Activated CD4-positive, alpha-beta T cell treated with anti-CD3 and anti-CD28 coated beads, Interleukin-2, amount 10 ng/mL, durations not matched to agents 7 days and 5 days (primary cell): ENCODE data around the gene MAN2C1. TPM values are rescaled to one million over a fixed set of nuclear protein-coding genes. Genes with fewer than 3 reads are reported as not detected.
A peak's percentile ranks its signal among the peaks of the same experiment; 100 is the strongest.
"Not testable (repeated sequence)": the region's sequence is repeated elsewhere in the genome, so short reads cannot be mapped to it uniquely, and the experiment has no call there.

ENCODE experiments used
- CTCF ChIA-PET: fragments of 350-600 bp; sonication (Branson Sonifier 250); formaldehyde crosslinking; loops from one replicate; lab custom pipeline; 2021; ENCODE audit warnings: antibody characterized with exemption; lab: Charles Lee
- POLR2A ChIA-PET: fragments of 350-600 bp; sonication (Branson Sonifier 250); formaldehyde crosslinking; loops from one replicate; lab custom pipeline; 2021; ENCODE audit warnings: antibody characterized with exemption; lab: Charles Lee
- DNase-seq: peaks from one replicate; pipeline ENCODE4 v3.0.0-alpha.2; 2020
- H3K27ac Mint-ChIP-seq: one replicate; pipeline ENCODE4 v1.8.0; 2021; ENCODE audit warnings: mild to moderate bottlenecking, moderate library complexity, mixed read lengths
- H3K27me3 Mint-ChIP-seq: one replicate; pipeline ENCODE4 v1.8.0; 2021; ENCODE audit warnings: mixed read lengths
- H3K36me3 Mint-ChIP-seq: one replicate; pipeline ENCODE4 v1.8.0; 2021; ENCODE audit warnings: low read depth, mixed read lengths
- H3K4me1 Mint-ChIP-seq: one replicate; pipeline ENCODE4 v1.8.0; 2021; ENCODE audit warnings: mixed read lengths
- H3K4me3 Mint-ChIP-seq: one replicate; pipeline ENCODE4 v1.8.0; 2021; ENCODE audit warnings: mild to moderate bottlenecking, moderate library complexity, mixed read lengths
- H3K9me3 Mint-ChIP-seq: one replicate; pipeline ENCODE4 v1.8.0; 2021; ENCODE audit warnings: mixed read lengths
- total RNA-seq, 2 experiments: library from RNA; stranded (reverse); gene quantifications; one replicate each; pipeline ENCODE4 v1.2.3, GENCODE V29; 2021

MAN2C1 gene
- total RNA-seq, 2 experiments from 2014 or later = 151 to 205 TPM

GRCh38 chr15:75335705-75336355 is 32.6 kb downstream of the MAN2C1 start, which contains the start of gene COMMD4:
Gene COMMD4, plus strand, starts transcription at chr15:75336063. Its CDS starts 27 bp downstream, at chr15:75336090.
- ChIA-PET CTCF (interaction anchor here (1.5 kb wide), 2 partner anchors 12 to 32 kb away, joined by 3 to 7 read pairs; no protein-coding TSS in a partner anchor), POLR2A (no interaction called here)
- Mint-ChIP-seq H3K36me3 (peaks cover 6% of the 10 kb centered on the region), H3K27me3 (peaks cover 2% of the 10 kb centered on the region), H3K27ac (peak within 1 kb of the TSS; percentile 98), H3K4me1 (peaks cover 20% of the 10 kb centered on the region), H3K9me3 (no peaks in the 10 kb centered on the region), H3K4me3 (peak within 1 kb of the TSS; percentile 93)
- DNase-seq = peak; percentile 90

GRCh38 chr15:75335313-75335704 is 33.1 kb downstream of the MAN2C1 start:
- H3K4me1 Mint-ChIP-seq = peaks cover 20% of the 10 kb centered on the region
- peak overlapping the region; percentile 93 for H3K4me3 Mint-ChIP-seq
- peaks cover 2% of the 10 kb centered on the region for H3K27me3 Mint-ChIP-seq
- H3K36me3 Mint-ChIP-seq = peaks cover 5% of the 10 kb centered on the region
- H3K27ac Mint-ChIP-seq = peak overlapping the region; percentile 98
- no peaks in the 10 kb centered on the region for H3K9me3 Mint-ChIP-seq
- POLR2A ChIA-PET = interaction anchor here (0.6 kb wide), 1 partner anchor 14 kb away, joined by 4 read pairs; no protein-coding TSS in a partner anchor
- no peak for DNase-seq
- CTCF ChIA-PET = interaction anchor here (1.2 to 1.5 kb wide), 2 partner anchors 32 to 274 kb away, joined by 4 to 7 read pairs; no protein-coding TSS in a partner anchor

GRCh38 chr15:75333654-75334419 is 34.6 kb downstream of the MAN2C1 start:
- POLR2A ChIA-PET, H3K36me3 Mint-ChIP-seq, H3K27ac Mint-ChIP-seq, H3K9me3 Mint-ChIP-seq, DNase-seq, H3K27me3 Mint-ChIP-seq, H3K4me3 Mint-ChIP-seq: not testable (repeated sequence)
- CTCF ChIA-PET = interaction anchor here (0.6 to 1.2 kb wide), 3 partner anchors 33 to 275 kb away, joined by 3 to 4 read pairs (median 3); no protein-coding TSS in a partner anchor
- peaks cover 20% of the 10 kb centered on the region for H3K4me1 Mint-ChIP-seq

GRCh38 chr15:75332093-75332492 is 36.3 kb downstream of the MAN2C1 start:
- H3K4me1 Mint-ChIP-seq = peaks cover 16% of the 10 kb centered on the region
- H3K4me3 Mint-ChIP-seq, DNase-seq, H3K36me3 Mint-ChIP-seq, H3K27me3 Mint-ChIP-seq, H3K9me3 Mint-ChIP-seq, POLR2A ChIA-PET, CTCF ChIA-PET, H3K27ac Mint-ChIP-seq: not testable (repeated sequence)

GRCh38 chr15:75329571-75329970 is 38.8 kb downstream of the MAN2C1 start:
- CTCF ChIA-PET = no interaction called here
- Mint-ChIP-seq H3K9me3 (no peaks in the 10 kb centered on the region), H3K36me3 (no peaks in the 10 kb centered on the region), H3K27me3 (peaks cover 2% of the 10 kb centered on the region), H3K27ac (no peak overlapping the region), H3K4me1 (no peaks in the 10 kb centered on the region), H3K4me3 (no peak overlapping the region)
- POLR2A ChIA-PET = no interaction called here
- no peak for DNase-seq

GRCh38 chr15:75328493-75329314 is 39.7 kb downstream of the MAN2C1 start:
- H3K4me3 Mint-ChIP-seq = no peak overlapping the region
- POLR2A ChIA-PET = no interaction called here
- no peaks in the 10 kb centered on the region for H3K36me3 Mint-ChIP-seq
- no peak for DNase-seq
- H3K27me3 Mint-ChIP-seq = peaks cover 2% of the 10 kb centered on the region
- no peaks in the 10 kb centered on the region for H3K9me3 Mint-ChIP-seq
- CTCF ChIA-PET = interaction anchor here (0.5 kb wide), 1 partner anchor 82 kb away, joined by 7 read pairs; no protein-coding TSS in a partner anchor
- no peaks in the 10 kb centered on the region for H3K4me1 Mint-ChIP-seq
- H3K27ac Mint-ChIP-seq = no peak overlapping the region

GRCh38 chr15:75327491-75327890 is 40.9 kb downstream of the MAN2C1 start:
- no peak overlapping the region for H3K27ac Mint-ChIP-seq
- DNase-seq = no peak
- CTCF ChIA-PET = no interaction called here
- no peaks in the 10 kb centered on the region for H3K36me3 Mint-ChIP-seq
- no peaks in the 10 kb centered on the region for H3K4me1 Mint-ChIP-seq
- peaks cover 4% of the 10 kb centered on the region for H3K27me3 Mint-ChIP-seq
- no peaks in the 10 kb centered on the region for H3K9me3 Mint-ChIP-seq
- POLR2A ChIA-PET = no interaction called here
- H3K4me3 Mint-ChIP-seq = no peak overlapping the region

- no peak overlapping the region for H3K4me3 Mint-ChIP-seq
- H3K4me1 Mint-ChIP-seq = no peaks in the 10 kb centered on the region
- H3K9me3 Mint-ChIP-seq = no peaks in the 10 kb centered on the region
- peaks cover 4% of the 10 kb centered on the region for H3K27me3 Mint-ChIP-seq
- no peaks in the 10 kb centered on the region for H3K36me3 Mint-ChIP-seq
- no peak for DNase-seq
- no peak overlapping the region for H3K27ac Mint-ChIP-seq
- ChIA-PET CTCF (interaction anchor here (0.6 kb wide), 1 partner anchor 327 kb away, joined by 3 read pairs; no protein-coding TSS in a partner anchor), POLR2A (no interaction called here)
Measured at GRCh38 chr15:75327005-75327404, 41.4 kb downstream of the MAN2C1 start.

GRCh38 chr15:75325922-75326321 is 42.5 kb downstream of the MAN2C1 start:
- H3K9me3 Mint-ChIP-seq = no peaks in the 10 kb centered on the region
- ChIA-PET POLR2A (no interaction called here), CTCF (no interaction called here)
- H3K36me3 Mint-ChIP-seq = no peaks in the 10 kb centered on the region
- H3K4me3 Mint-ChIP-seq = no peak overlapping the region
- no peaks in the 10 kb centered on the region for H3K4me1 Mint-ChIP-seq
- DNase-seq = no peak
- H3K27ac Mint-ChIP-seq = no peak overlapping the region
- H3K27me3 Mint-ChIP-seq = peaks cover 7% of the 10 kb centered on the region

GRCh38 chr15:75321711-75322110 is 46.7 kb downstream of the MAN2C1 start:
- POLR2A ChIA-PET = interaction anchor here (0.6 kb wide), 1 partner anchor 13 kb away, joined by 4 read pairs; no protein-coding TSS in a partner anchor
- CTCF ChIA-PET = interaction anchor here (0.6 kb wide), 1 partner anchor 137 kb away, joined by 3 read pairs; no protein-coding TSS in a partner anchor
- peaks cover 8% of the 10 kb centered on the region for H3K27me3 Mint-ChIP-seq

GRCh38 chr15:75319231-75319897 is 49.0 kb downstream of the MAN2C1 start:
- H3K27ac Mint-ChIP-seq, POLR2A ChIA-PET, H3K4me3 Mint-ChIP-seq, H3K27me3 Mint-ChIP-seq, H3K4me1 Mint-ChIP-seq, CTCF ChIA-PET, H3K36me3 Mint-ChIP-seq, H3K9me3 Mint-ChIP-seq, DNase-seq: not testable (repeated sequence)

More at GRCh38 chr15:75321711-75322110, 46.7 kb downstream of the MAN2C1 start:
- H3K9me3 Mint-ChIP-seq = no peaks in the 10 kb centered on the region
- no peaks in the 10 kb centered on the region for H3K4me1 Mint-ChIP-seq
- no peak overlapping the region for H3K27ac Mint-ChIP-seq
- no peaks in the 10 kb centered on the region for H3K36me3 Mint-ChIP-seq
- DNase-seq = no peak
- no peak overlapping the region for H3K4me3 Mint-ChIP-seq
